Activated CD4-positive, CD25-positive, alpha-beta regulatory T cell treated with anti-CD3 and anti-CD28 coated beads, Interleukin-2, amount 50 U/mL, for 72 hours (primary cell): ENCODE data around the gene USP54.
"Not testable (repeated sequence)": the region's sequence is repeated elsewhere in the genome, so short reads cannot be mapped to it uniquely, and the experiment has no call there.

Source experiments
- DNase-seq: peaks from one replicate; pipeline ENCODE4 v3.0.0; 2021

Gene USP54

DNA sequence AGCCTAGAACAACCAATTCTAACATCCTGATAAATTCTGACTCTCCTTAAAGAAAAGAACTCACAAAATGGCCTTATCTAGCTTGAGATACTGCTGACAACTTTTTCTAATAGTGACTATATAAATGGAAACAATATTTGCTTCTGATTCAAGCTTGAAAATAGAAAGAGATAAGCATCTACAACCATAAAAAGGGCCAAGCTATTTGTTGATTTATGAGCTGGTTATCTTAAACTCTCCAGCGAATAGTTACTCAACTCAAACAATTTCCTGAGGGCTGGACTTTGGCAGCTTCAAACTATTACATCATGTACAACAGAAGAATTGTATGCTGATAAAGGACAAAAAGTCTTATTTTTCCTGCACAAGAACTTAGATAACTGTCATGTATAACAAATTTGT, 4.6 kb downstream of the USP54 start:
- no peak for DNase-seq

DNA sequence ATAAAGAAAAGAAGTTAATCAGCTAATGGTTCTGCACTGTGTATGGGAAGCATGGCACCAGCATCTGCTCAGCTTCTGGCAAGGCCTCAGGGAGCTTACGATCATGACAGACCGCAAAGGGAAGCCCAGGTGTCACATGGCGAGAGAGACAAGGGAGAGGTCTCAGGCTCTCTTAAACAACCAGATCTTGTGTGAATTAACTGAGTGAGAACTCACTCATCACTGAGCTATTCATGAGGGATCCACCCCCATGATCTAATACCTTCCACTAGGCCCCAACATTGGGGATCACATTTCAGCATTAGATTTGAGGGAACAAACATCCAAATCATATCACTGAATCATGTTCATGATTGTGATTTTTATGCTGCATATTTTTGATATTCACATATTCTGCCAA, 5.8 kb downstream of the USP54 start:
- DNase-seq: no peak

GRCh38 chr10:73584737-73585136, 6.4 kb downstream of the USP54 start:
- no peak for DNase-seq

DNA sequence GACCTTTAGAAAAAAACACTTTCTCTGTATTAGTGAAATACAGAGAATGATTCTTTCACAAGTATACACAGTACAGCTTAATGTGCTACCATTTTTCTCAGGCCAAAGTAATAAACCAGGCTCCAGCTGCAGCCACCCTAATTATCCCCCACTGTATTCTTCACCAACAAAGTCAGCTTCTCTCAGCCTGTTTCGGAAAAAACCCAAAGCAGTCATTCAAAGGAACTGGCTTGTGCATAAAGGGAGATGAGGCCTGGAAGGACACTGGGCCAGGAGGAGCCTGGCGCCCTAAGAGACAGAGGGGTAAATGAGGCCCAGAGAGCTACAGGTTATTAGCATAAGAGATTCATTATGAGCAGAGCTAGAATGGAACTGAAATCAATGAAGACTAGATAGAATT, 9.2 kb downstream of the USP54 start:
- no peak for DNase-seq

DNA sequence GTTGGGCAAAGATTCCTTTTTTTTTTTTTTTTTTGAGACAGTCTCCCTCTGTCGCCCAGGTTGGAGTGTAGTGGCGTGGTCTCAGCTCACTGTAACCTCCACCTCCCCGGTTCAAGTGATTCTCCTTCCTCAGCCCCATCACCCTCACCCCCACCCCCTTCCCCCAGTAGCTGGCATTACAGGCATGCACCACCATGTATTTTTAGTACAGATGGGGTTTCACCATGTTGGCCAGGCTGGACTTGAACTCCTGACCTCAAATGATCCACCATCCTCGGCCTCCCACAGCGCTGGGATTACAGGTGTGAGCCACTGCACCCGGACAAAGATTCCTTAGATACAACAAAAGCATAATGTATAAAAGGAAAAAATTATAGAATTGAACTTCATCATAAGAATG, 12.2 kb downstream of the USP54 start:
- not testable (repeated sequence) for DNase-seq

DNA sequence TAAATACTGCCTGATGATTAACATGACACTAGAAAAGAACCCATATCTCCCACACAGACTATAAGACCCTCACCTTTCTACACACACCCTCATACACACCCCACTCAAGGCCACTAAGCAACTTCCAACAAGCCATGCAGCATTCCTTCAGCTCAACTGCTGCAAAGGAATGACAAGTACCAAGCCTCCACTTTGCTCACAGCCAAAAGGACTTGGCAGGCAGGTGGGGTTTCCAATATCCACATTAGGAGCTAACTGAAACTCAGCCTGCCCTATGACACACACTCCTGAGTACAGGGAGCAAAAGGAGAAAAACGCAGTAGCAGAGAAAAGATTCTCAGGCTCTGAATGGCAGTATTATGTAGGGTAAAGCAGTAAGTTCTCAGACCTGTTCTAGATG, 13.4 kb downstream of the USP54 start:
- no peak for DNase-seq

- no peak for DNase-seq
Observed at GRCh38 chr10:73576890-73577591, 14.1 kb downstream of the USP54 start.

- no peak for DNase-seq
Observed at GRCh38 chr10:73576178-73576889, 14.8 kb downstream of the USP54 start.

DNA sequence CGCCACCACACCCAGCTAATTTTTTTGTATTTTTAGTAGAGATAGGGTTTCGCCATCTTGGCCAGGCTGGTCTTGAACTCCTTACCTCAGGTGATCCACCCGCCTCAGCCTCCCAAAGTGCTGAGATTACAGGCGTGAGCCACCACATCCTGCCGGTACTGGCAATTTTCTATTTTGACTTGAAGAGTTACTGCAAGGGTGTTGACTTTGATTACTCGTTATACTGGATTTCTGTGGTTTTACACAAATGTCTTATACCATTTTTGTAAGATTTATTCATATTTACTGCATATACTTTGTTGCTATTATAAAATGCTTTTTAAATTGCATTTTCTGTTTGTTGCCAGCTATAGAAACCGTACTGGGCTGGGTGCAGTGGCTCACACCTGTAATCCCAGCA, 24.1 kb downstream of the USP54 start:
- not testable (repeated sequence) for DNase-seq

GRCh38 chr10:73561192-73561591, 29.9 kb downstream of the USP54 start:
- DNase-seq: no peak

- DNase-seq: no peak
Observed at GRCh38 chr10:73559590-73559989, 31.6 kb downstream of the USP54 start.

- DNase-seq: no peak
Observed at GRCh38 chr10:73556855-73557254, 34.3 kb downstream of the USP54 start.

GRCh38 chr10:73554721-73555120, 36.4 kb downstream of the USP54 start:
- DNase-seq: no peak

DNA sequence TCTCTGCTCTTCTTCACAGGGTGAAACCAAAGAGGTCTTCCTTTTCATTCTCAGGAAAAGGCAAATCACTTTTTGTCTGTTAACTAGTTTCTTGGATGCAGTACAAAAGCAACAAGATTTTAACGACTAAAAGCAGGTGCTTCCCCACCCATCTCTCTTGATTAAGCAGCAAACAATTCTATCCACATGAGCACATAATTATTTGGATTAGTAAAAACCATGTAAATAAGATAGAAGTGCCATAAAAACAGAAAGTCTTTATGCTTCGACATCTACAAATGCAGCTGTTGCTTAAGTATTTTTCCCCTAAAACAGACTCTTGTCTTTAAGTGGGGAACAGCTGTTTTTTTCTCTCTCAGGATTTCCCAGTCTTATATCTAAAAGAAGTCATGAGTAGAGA, 37.4 kb downstream of the USP54 start:
- no peak for DNase-seq

- no peak for DNase-seq
Observed at GRCh38 chr10:73552819-73553715, 38.1 kb downstream of the USP54 start.

GRCh38 chr10:73551515-73551914, 39.6 kb downstream of the USP54 start:
- DNase-seq: no peak

- DNase-seq: no peak
Observed at GRCh38 chr10:73545357-73545756, 45.8 kb downstream of the USP54 start.

DNA sequence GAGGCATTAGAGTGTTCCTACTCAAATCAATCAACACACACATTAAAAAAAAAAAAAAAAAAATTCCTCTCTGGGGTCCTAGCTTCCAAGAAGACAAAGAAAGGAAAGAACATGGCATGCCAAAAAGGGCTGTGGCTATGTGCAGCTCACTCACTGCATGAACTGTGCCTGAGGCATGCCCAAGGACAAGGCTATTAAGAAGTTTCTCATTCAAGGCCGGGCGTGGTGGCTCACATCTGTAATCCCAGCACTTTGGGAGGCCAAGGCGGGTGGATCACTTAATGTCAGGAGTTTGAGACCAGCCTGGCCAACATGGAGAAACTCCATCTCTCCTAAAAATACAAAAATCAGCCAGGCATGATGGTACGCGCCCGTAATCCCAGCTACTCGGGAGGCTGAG, 53.4 kb downstream of the USP54 start:
- DNase-seq: no peak

GRCh38 chr10:73537288-73537687, 53.9 kb downstream of the USP54 start:
- DNase-seq: no peak

DNA sequence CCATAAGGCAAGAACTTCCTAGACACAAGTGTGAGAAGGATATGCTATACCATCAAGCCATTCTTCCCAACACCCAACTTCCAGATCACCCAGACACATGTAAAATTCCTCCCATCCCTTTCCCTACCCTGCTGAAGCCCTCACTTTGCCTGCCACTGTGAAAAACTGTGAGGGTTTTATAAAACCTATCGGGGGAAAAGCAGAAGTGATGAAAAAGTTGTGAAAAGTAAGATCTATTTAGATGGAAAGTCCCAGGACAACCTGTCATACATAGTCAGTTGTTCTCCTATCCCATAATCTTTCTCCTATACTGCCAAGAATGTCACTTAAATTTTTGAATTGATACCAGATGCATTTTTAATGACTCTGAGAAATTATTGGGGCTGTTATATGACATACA, 56.3 kb downstream of the USP54 start:
- no peak for DNase-seq

GRCh38 chr10:73529089-73529832, 61.9 kb downstream of the USP54 start:
- DNase-seq: no peak

- DNase-seq: no peak
Observed at GRCh38 chr10:73522263-73522662, 68.9 kb downstream of the USP54 start.

GRCh38 chr10:73519336-73519735, 71.8 kb downstream of the USP54 start:
- no peak for DNase-seq
